HepG2 (cell line): ENCODE results near the gene WDR54. TPM values are rescaled to one million over a fixed set of nuclear protein-coding genes. Genes with fewer than 3 reads are reported as not detected.

Source experiments
- ETV6 ChIP-seq: sonication (generic); formaldehyde crosslinking; conservative IDR thresholded peaks from 2 replicates; pipeline ENCODE4 v1.4.0; 2020; ENCODE audit warnings: missing genetic modification reagents
- HDAC2 ChIP-seq: sonication (generic); formaldehyde crosslinking; IDR thresholded peaks from 2 replicates; pipeline ENCODE4 v1.4.0; 2020; ENCODE audit warnings: missing genetic modification reagents
- HMG20A ChIP-seq: IDR thresholded peaks from 2 replicates; pipeline ENCODE4 v1.6.1; 2016; ENCODE audit warnings: borderline replicate concordance
- MEF2D ChIP-seq: sonication (generic); formaldehyde crosslinking; IDR thresholded peaks from 2 replicates; pipeline ENCODE4 v1.5.1; 2020; ENCODE audit warnings: mild to moderate bottlenecking, missing genetic modification reagents
- MYNN ChIP-seq: sonication (generic); formaldehyde crosslinking; IDR thresholded peaks from 2 replicates; pipeline ENCODE4 v1.4.0; 2020; ENCODE audit warnings: mild to moderate bottlenecking, low read depth, missing genetic modification reagents
- NFYB ChIP-seq: sonication (generic); formaldehyde crosslinking; IDR thresholded peaks from 2 replicates; pipeline ENCODE4 v1.4.0; 2020; ENCODE audit warnings: missing genetic modification reagents
- PAX8 ChIP-seq: sonication (generic); formaldehyde crosslinking; IDR thresholded peaks from 2 replicates; pipeline ENCODE4 v1.8.0; 2022; ENCODE audit warnings: mild to moderate bottlenecking, missing genetic modification reagents, borderline replicate concordance
- RFX5 ChIP-seq: IDR thresholded peaks from 2 replicates; pipeline ENCODE4 v1.6.1; 2011; ENCODE audit warnings: low read depth, low read length, improper control_type of control experiment
- SOX5 ChIP-seq: IDR thresholded peaks from 2 replicates; pipeline ENCODE4 v1.6.1; 2016; ENCODE audit warnings: borderline replicate concordance
- TEAD2 ChIP-seq: sonication (generic); formaldehyde crosslinking; IDR thresholded peaks from 2 replicates; pipeline ENCODE4 v1.9.0; 2021; ENCODE audit warnings: missing genetic modification reagents
- TRAFD1 ChIP-seq: sonication (generic); formaldehyde crosslinking; IDR thresholded peaks from 2 replicates; pipeline ENCODE4 v1.5.1; 2020; ENCODE audit warnings: missing genetic modification reagents, mild to moderate bottlenecking, borderline replicate concordance
- ZBTB25 ChIP-seq: IDR thresholded peaks from 2 replicates; pipeline ENCODE4 v1.6.1; 2018; ENCODE audit warnings: missing genetic modification reagents
- ZNF121 ChIP-seq: sonication (generic); formaldehyde crosslinking; IDR thresholded peaks from 2 replicates; pipeline ENCODE4 v1.5.0; 2020; ENCODE audit warnings: mild to moderate bottlenecking, missing genetic modification reagents
- ZNF230 ChIP-seq: sonication (generic); formaldehyde crosslinking; IDR thresholded peaks from 2 replicates; pipeline ENCODE4 v1.4.0; 2020; ENCODE audit warnings: mild to moderate bottlenecking, missing genetic modification reagents
- ZNF333 ChIP-seq: sonication (generic); formaldehyde crosslinking; IDR thresholded peaks from 2 replicates; pipeline ENCODE4 v1.4.0; 2020; ENCODE audit warnings: mild to moderate bottlenecking, missing genetic modification reagents, borderline replicate concordance
- ZNF619 ChIP-seq: sonication (generic); formaldehyde crosslinking; IDR thresholded peaks from 2 replicates; pipeline ENCODE4 v1.4.0; 2020; ENCODE audit warnings: mild to moderate bottlenecking, missing genetic modification reagents
- ZNF713 ChIP-seq: sonication (generic); formaldehyde crosslinking; IDR thresholded peaks from 2 replicates; pipeline ENCODE4 v1.4.0; 2020; ENCODE audit warnings: mild to moderate bottlenecking, missing genetic modification reagents
- ZNF850 ChIP-seq: sonication (generic); formaldehyde crosslinking; conservative IDR thresholded peaks from 2 replicates; pipeline ENCODE4 v1.9.0; 2021; ENCODE audit warnings: mild to moderate bottlenecking, missing genetic modification reagents
- ZSCAN21 ChIP-seq: sonication (generic); formaldehyde crosslinking; IDR thresholded peaks from 2 replicates; pipeline ENCODE4 v1.8.0; 2022; ENCODE audit warnings: mild to moderate bottlenecking, missing genetic modification reagents, moderate library complexity, borderline replicate concordance
- polyA plus RNA-seq, 8 experiments: library from polyadenylated mRNA; depleted of rRNA in 3 of 8; stranded (reverse) in 7 of 8; unstranded in 1 of 8; fragments of >200 nt; fragmentation: Illumina TruSeq in 4 of 8; extraction: Trizol in 4 of 8; gene quantifications; 2 replicates each; pipeline versions ENCODE4 v1.2.1 to v1.2.3, GENCODE V29; 2011 to 2016; ENCODE audit warnings: low read depth in 4 of 8, missing spikeins in 1 of 8, mixed read lengths in 1 of 8; ENCODE audit not compliant: insufficient read depth in 1 of 8
- total RNA-seq, 5 experiments: library from RNA; depleted of rRNA; stranded (reverse); fragments of >200 nt; fragmentation: Illumina TruSeq; extraction: Trizol; gene quantifications; 2 replicates each; pipeline ENCODE4 v1.2.3, GENCODE V29; 2016; ENCODE audit warnings: low read depth in 1 of 5
- TF ChIP-seq, protein P1 (sequence below): sonication (generic); formaldehyde crosslinking; IDR thresholded peaks from 2 replicates; pipeline ENCODE4 v1.9.0; 2021; ENCODE audit warnings: mild to moderate bottlenecking, missing genetic modification reagents
- TF ChIP-seq, protein P2 (sequence below): sonication (generic); formaldehyde crosslinking; IDR thresholded peaks from 2 replicates; pipeline ENCODE4 v1.4.0; 2020; ENCODE audit warnings: mild to moderate bottlenecking, missing genetic modification reagents

The WDR54 gene
- total and polyA plus RNA-seq, 2 of the 13 experiments (the other 11 are each of a cell fraction or from before 2014, with no cell fraction given): 2.0 to 17.3 TPM

- TF ChIP-seq, protein P1, sequence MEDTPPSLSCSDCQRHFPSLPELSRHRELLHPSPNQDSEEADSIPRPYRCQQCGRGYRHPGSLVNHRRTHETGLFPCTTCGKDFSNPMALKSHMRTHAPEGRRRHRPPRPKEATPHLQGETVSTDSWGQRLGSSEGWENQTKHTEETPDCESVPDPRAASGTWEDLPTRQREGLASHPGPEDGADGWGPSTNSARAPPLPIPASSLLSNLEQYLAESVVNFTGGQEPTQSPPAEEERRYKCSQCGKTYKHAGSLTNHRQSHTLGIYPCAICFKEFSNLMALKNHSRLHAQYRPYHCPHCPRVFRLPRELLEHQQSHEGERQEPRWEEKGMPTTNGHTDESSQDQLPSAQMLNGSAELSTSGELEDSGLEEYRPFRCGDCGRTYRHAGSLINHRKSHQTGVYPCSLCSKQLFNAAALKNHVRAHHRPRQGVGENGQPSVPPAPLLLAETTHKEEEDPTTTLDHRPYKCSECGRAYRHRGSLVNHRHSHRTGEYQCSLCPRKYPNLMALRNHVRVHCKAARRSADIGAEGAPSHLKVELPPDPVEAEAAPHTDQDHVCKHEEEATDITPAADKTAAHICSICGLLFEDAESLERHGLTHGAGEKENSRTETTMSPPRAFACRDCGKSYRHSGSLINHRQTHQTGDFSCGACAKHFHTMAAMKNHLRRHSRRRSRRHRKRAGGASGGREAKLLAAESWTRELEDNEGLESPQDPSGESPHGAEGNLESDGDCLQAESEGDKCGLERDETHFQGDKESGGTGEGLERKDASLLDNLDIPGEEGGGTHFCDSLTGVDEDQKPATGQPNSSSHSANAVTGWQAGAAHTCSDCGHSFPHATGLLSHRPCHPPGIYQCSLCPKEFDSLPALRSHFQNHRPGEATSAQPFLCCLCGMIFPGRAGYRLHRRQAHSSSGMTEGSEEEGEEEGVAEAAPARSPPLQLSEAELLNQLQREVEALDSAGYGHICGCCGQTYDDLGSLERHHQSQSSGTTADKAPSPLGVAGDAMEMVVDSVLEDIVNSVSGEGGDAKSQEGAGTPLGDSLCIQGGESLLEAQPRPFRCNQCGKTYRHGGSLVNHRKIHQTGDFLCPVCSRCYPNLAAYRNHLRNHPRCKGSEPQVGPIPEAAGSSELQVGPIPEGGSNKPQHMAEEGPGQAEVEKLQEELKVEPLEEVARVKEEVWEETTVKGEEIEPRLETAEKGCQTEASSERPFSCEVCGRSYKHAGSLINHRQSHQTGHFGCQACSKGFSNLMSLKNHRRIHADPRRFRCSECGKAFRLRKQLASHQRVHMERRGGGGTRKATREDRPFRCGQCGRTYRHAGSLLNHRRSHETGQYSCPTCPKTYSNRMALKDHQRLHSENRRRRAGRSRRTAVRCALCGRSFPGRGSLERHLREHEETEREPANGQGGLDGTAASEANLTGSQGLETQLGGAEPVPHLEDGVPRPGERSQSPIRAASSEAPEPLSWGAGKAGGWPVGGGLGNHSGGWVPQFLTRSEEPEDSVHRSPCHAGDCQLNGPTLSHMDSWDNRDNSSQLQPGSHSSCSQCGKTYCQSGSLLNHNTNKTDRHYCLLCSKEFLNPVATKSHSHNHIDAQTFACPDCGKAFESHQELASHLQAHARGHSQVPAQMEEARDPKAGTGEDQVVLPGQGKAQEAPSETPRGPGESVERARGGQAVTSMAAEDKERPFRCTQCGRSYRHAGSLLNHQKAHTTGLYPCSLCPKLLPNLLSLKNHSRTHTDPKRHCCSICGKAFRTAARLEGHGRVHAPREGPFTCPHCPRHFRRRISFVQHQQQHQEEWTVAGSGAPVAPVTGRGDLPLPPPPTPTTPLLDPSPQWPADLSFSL: no peak
- no peak; the same call in 1 of the 2 replicates for TF ChIP-seq ZNF333 (CRISPR knock-in tag)
- TF ChIP-seq, protein P2, sequence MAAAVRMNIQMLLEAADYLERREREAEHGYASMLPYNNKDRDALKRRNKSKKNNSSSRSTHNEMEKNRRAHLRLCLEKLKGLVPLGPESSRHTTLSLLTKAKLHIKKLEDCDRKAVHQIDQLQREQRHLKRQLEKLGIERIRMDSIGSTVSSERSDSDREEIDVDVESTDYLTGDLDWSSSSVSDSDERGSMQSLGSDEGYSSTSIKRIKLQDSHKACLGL: no peak
- TF ChIP-seq PAX8 (CRISPR knock-in tag): no peak; the same call in 1 of the 2 replicates
- peak; percentile 50 for TF ChIP-seq ZNF230 (CRISPR knock-in tag)
- no peak for TF ChIP-seq TEAD2 (CRISPR knock-in tag)
- TF ChIP-seq TRAFD1 (CRISPR knock-in tag): no peak
- TF ChIP-seq ZSCAN21: 0 out of 2 replicates have a peak, but pooled peaks have one; percentile 29
- TF ChIP-seq ZNF121 (CRISPR knock-in tag): no peak
- no peak for TF ChIP-seq MYNN (CRISPR knock-in tag)
- TF ChIP-seq ETV6: no peak
- no peak for TF ChIP-seq ZBTB25 (CRISPR knock-in tag)
- TF ChIP-seq RFX5: peak; percentile 91
- TF ChIP-seq SOX5 (CRISPR knock-in tag): no peak; the same call in 1 of the 2 replicates
- peak; percentile 57; the same call in 1 of the 2 replicates for TF ChIP-seq ZNF713
- no peak; the same call in none of the 2 replicates for TF ChIP-seq MEF2D
- no peak for TF ChIP-seq ZNF850 (CRISPR knock-in tag)
- peak; percentile 96 for TF ChIP-seq NFYB (CRISPR knock-in tag)
- TF ChIP-seq ZNF619 (CRISPR knock-in tag): no peak
- TF ChIP-seq HMG20A (CRISPR knock-in tag): no peak
- no peak; the same call in 1 of the 2 replicates for TF ChIP-seq HDAC2
Observed at GRCh38 chr2:74458132-74458937, 36.8 kb downstream of the WDR54 start, which contains the start of gene WBP1 (continued).
